Measurements from ENCODE around the gene SYTL1.

The SYTL1 gene

DNA sequence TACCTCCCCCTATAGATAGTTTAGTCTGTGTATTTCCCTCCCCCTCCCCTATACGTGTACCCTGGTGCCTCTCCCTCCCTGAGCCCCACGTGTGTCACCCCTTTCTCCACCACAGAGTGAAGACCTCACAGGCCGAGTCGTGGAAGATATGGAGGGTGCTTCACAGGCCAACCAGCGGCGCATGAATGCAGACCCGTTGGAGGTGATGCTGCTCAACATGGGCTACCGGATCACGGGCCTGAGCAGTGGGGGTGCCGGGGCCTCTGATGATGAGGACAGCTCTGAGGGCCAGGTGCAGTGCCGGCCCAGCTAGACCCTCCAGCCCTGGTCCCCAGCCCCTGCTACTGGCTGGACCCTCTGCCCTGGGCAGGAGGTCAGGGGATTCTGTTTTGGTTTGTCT lies 35.8 kb upstream of the SYTL1 start:
- no peak overlapping the region for H3K4me3 ChIP-seq (ENCODE audit: low read length)
- TF ChIP-seq ZNF274 (IDR thresholded peaks at IDR 0.05; ENCODE audit: low read depth, low read length) = no peak

- no peak for TF ChIP-seq ZNF274 (IDR thresholded peaks at IDR 0.05; ENCODE audit: low read depth, low read length)
- H3K4me3 ChIP-seq (ENCODE audit: low read length) = no peak overlapping the region
These were observed 34.7 kb upstream of the SYTL1 start for GRCh38 chr1:27306892-27307761.

DNA sequence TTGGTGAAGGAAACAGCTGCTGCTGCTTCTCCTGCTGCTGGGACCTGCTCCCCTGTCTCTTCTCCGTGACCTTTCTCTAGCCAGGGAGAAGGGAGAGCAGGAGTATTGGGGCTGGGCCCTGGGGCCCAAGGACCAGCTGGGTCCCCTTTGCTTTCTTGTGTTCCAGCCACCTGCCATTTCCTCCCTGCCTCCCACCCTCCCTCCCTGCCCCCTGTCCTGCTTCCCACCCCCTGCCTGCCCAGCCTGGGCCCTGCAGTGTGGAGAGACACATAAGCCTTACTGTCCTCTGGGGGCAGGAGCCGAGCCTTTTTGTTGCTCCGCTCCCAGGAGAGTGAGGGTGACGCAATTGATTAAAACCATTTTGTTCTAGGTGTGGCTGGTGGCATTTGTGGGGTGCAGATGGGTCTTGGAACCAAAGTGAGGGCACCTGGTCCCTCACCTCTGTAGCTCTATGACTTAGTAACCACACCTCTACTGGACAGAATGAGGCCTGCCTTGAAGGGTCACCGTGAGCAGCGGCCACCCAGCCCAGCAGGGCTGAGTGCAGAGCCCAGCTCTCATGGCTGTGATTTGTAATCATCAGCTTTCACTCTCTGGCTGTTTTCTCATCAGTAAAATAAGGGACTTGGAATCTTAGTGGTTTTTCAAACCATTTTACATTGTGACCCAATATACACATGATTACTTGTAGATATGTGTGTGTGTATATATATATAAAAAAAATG lies 33.8 kb upstream of the SYTL1 start:
- TF ChIP-seq ZNF274 (IDR thresholded peaks at IDR 0.05; ENCODE audit: low read depth, low read length) = no peak
- no peak overlapping the region for H3K4me3 ChIP-seq (ENCODE audit: low read length)

DNA sequence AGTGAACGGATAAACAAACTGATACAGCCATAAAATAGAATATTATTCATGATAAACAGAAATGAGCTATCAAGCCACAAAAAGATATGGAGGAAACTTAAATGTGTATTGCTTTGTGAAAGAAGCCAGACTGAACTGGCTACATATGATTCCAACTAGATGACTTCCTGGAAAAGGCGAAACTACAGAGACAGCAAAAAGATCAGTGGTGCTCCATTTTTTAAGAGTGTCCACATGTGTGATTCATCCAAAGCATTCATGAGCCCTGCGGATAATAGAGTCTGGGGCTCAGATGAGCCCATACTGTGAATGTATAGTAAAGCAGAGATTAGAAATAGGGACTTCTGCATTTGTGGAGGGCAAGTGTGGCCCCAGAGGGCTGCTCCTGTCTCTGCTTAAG lies 27.7 kb upstream of the SYTL1 start:
- TF ChIP-seq ZNF274 (IDR thresholded peaks at IDR 0.05; ENCODE audit: low read depth, low read length) = no peak

GRCh38 chr1:27314737-27315136 lies 27.1 kb upstream of the SYTL1 start:
- no peak for TF ChIP-seq ZNF274 (IDR thresholded peaks at IDR 0.05; ENCODE audit: low read depth, low read length)
- H3K4me3 ChIP-seq (ENCODE audit: low read length) = no peak overlapping the region

More for the DNA sequence above, 27.7 kb upstream of the SYTL1 start:
- no peak overlapping the region for H3K4me3 ChIP-seq (ENCODE audit: low read length)

- no peak overlapping the region for H3K4me3 ChIP-seq (ENCODE audit: low read length)
- TF ChIP-seq ZNF274 (IDR thresholded peaks at IDR 0.05; ENCODE audit: low read depth, low read length) = no peak
These were observed 25.0 kb upstream of the SYTL1 start for GRCh38 chr1:27316860-27317259.

DNA sequence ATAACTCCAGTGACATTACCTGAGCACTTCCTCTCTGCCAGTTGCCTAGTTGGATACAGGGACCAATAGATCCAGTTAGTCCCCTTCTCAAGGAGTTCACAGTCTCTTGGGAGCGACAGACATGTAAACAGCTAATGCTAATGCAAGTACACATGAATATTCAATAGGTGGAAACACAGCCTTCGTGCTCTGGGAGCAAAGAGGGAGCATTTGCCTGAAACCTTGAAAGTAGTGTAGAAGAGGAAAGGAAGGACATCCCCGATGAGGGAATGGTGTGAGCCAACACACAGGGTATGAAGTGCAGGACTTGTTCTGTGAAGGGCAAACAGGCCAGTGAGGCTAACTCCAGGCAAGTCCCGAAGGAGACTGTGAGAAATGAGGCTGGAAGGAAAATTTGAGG lies 23.7 kb upstream of the SYTL1 start:
- H3K4me3 ChIP-seq (ENCODE audit: low read length) = no peak overlapping the region
- no peak for TF ChIP-seq ZNF274 (IDR thresholded peaks at IDR 0.05; ENCODE audit: low read depth, low read length)

GRCh38 chr1:27318596-27318995 lies 23.2 kb upstream of the SYTL1 start:
- TF ChIP-seq ZNF274 (IDR thresholded peaks at IDR 0.05; ENCODE audit: low read depth, low read length) = no peak
- H3K4me3 ChIP-seq (ENCODE audit: low read length) = no peak overlapping the region

GRCh38 chr1:27321813-27322568 lies 19.8 kb upstream of the SYTL1 start, which contains the start of gene TMEM222:
TSS of gene TMEM222 (plus strand) at chr1:27322163. CDS start at chr1:27322198, 35 bp downstream.
- TF ChIP-seq ZNF274 (IDR thresholded peaks at IDR 0.05; ENCODE audit: low read depth, low read length) = no peak
- H3K4me3 ChIP-seq (ENCODE audit: low read length) = peak within 1 kb of the TSS; percentile 89

DNA sequence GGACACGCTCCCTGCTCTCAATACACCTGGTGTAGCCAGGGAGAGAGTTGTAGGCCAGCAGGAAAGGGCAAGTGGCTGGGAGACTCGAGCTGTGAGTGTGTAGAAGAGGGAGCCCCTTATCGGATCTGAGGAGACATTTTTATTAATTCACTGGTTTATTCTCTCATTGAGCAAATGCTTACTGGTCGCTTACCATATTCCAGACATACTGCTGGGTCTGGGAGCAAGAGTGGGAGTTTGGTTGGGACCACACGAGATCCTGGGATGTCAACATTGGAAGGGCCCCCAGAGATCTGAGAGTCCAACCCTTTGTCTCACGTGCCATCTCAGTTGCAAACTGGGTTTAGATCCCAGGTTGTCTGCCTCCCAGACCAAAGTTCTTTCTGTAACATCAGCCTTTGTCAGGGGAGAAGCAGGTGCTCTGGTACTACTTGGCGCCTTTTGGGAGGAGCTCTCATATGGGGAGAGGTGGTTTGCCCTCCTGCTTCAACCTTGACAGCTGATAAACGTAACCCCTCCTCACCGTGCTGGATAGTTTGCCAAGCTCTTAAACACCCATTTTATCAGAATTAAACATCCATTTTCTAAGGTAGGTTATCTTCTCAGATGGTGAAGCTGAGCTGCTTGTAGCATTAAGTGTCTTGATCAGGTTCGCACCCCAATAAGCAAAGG lies 19.1 kb upstream of the SYTL1 start:
- no peak for TF ChIP-seq ZNF274 (IDR thresholded peaks at IDR 0.05; ENCODE audit: low read depth, low read length)
- peak overlapping the region; percentile 89 for H3K4me3 ChIP-seq (ENCODE audit: low read length)

- H3K4me3 ChIP-seq (ENCODE audit: low read length) = no peak overlapping the region
- TF ChIP-seq ZNF274 (IDR thresholded peaks at IDR 0.05; ENCODE audit: low read depth, low read length) = no peak
These were observed 16.5 kb upstream of the SYTL1 start for GRCh38 chr1:27325286-27325685.

- no peak for TF ChIP-seq ZNF274 (IDR thresholded peaks at IDR 0.05; ENCODE audit: low read depth, low read length)
These were observed 13.9 kb upstream of the SYTL1 start for GRCh38 chr1:27327964-27328363.

GRCh38 chr1:27330786-27331185 lies 11.0 kb upstream of the SYTL1 start:
- TF ChIP-seq ZNF274 (IDR thresholded peaks at IDR 0.05; ENCODE audit: low read depth, low read length) = no peak
- H3K4me3 ChIP-seq (ENCODE audit: low read length) = no peak overlapping the region

More at GRCh38 chr1:27327964-27328363, 13.9 kb upstream of the SYTL1 start:
- H3K4me3 ChIP-seq (ENCODE audit: low read length) = no peak overlapping the region

DNA sequence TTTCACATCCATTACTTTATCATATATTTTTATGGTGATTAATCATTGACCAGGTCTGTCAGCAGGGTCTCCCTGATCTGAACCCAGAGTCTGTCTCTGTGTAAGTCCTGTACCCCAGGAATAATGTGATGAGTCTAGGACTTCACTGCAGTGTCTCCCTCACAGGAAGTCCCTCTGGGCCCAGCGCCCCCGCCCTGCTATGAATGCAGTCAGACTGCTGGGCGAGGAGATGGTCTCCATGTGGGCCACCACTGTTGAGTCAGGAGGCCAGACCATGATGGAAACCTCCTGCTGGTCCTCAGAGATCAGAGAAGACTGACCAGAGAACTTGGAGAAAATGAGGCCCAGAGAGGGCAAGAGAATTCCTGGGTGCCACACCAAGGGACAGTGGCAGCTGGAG lies 10.4 kb upstream of the SYTL1 start:
- H3K4me3 ChIP-seq (ENCODE audit: low read length) = no peak overlapping the region
- no peak for TF ChIP-seq ZNF274 (IDR thresholded peaks at IDR 0.05; ENCODE audit: low read depth, low read length)

All from GM08714 (cell line).